Right lobe of liver (tissue), 4 donors: ENCODE results near the gene NAALADL2.

Experiments
- POLR2A ChIP-seq: fragments of 450-650 bp; IDR thresholded peaks from one replicate; pipeline ENCODE4 v1.6.1; 2017; ENCODE audit warnings: antibody characterized with exemption, mild to moderate bottlenecking
- TF ChIP-seq, protein P1 (sequence below), 4 donors: fragments of 200-600 bp in 3 of 4; fragments of 450-650 bp in 1 of 4; IDR thresholded peaks; one replicate each; pipeline versions ENCODE4 v1.5.1 to v1.8.0; 2016 to 2022; ENCODE audit warnings: antibody characterized with exemption in 4 of 4, mild to moderate bottlenecking in 2 of 4
- donor health status: DM: no; HTN: no; CAD: no.
- donor health status: DM: no; HTN: no; CAD: no.
- donor health status: DM: no; HTN: yes; CAD: no.

- TF ChIP-seq, protein P1, sequence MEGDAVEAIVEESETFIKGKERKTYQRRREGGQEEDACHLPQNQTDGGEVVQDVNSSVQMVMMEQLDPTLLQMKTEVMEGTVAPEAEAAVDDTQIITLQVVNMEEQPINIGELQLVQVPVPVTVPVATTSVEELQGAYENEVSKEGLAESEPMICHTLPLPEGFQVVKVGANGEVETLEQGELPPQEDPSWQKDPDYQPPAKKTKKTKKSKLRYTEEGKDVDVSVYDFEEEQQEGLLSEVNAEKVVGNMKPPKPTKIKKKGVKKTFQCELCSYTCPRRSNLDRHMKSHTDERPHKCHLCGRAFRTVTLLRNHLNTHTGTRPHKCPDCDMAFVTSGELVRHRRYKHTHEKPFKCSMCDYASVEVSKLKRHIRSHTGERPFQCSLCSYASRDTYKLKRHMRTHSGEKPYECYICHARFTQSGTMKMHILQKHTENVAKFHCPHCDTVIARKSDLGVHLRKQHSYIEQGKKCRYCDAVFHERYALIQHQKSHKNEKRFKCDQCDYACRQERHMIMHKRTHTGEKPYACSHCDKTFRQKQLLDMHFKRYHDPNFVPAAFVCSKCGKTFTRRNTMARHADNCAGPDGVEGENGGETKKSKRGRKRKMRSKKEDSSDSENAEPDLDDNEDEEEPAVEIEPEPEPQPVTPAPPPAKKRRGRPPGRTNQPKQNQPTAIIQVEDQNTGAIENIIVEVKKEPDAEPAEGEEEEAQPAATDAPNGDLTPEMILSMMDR (IDR thresholded peaks at IDR 0.05): no peak
- TF ChIP-seq POLR2A: no peak
Measured at GRCh38 chr3:175590745-175591144, 731.6 kb downstream of the NAALADL2 start.
